Spleen (tissue), 11 donors: ENCODE results near the gene TNFRSF1B. TPM values are rescaled to one million over a fixed set of nuclear protein-coding genes. Genes with fewer than 3 reads are reported as not detected.
A peak's percentile ranks its signal among the peaks of the same experiment; 100 is the strongest.

ENCODE experiments used
- DNase-seq: peaks from one replicate; pipeline ENCODE4 v3.0.0-alpha.2; 2020
- H3K27ac ChIP-seq, 8 donors: fragments of 200-600 bp; sonication (generic) in 7 of 8; 1 replicate in 4 of 8; 2 replicates in 4 of 8; pipeline versions ENCODE4 v1.5.0 to v1.8.0; 2016 to 2021; ENCODE audit warnings: inconsistent platforms in 4 of 8, mild to moderate bottlenecking in 4 of 8, moderate library complexity in 1 of 8
- H3K27me3 ChIP-seq, 7 donors: fragments of 200-600 bp; sonication (generic) in 6 of 7; replicated peaks in 1 of 7; 1 replicate in 4 of 7; 2 replicates in 3 of 7; pipeline versions ENCODE4 v1.5.0 to v1.8.0; 2016 to 2021; ENCODE audit warnings: inconsistent platforms in 3 of 7, mild to moderate bottlenecking in 1 of 7
- H3K36me3 ChIP-seq, 6 donors: fragments of 200-600 bp; sonication (generic) in 5 of 6; 1 replicate in 4 of 6; 2 replicates in 2 of 6; pipeline versions ENCODE4 v1.5.0 to v1.8.0; 2016 to 2021; ENCODE audit warnings: inconsistent platforms in 2 of 6
- H3K4me1 ChIP-seq, 6 donors: fragments of 200-600 bp; sonication (generic) in 5 of 6; 1 replicate in 3 of 6; 2 replicates in 3 of 6; pipeline versions ENCODE4 v1.5.0 to v1.8.0; 2016 to 2021; ENCODE audit warnings: inconsistent platforms in 3 of 6
- H3K4me3 ChIP-seq, 8 donors: fragments of 200-600 bp; sonication (generic) in 7 of 8; 1 replicate in 4 of 8; 2 replicates in 4 of 8; pipeline versions ENCODE4 v1.5.0 to v1.8.0; 2016 to 2021; ENCODE audit warnings: inconsistent platforms in 4 of 8, mild to moderate bottlenecking in 4 of 8, moderate library complexity in 2 of 8
- H3K9me3 ChIP-seq, 8 donors: fragments of 200-600 bp; sonication (generic) in 7 of 8; 1 replicate in 4 of 8; 2 replicates in 4 of 8; pipeline versions ENCODE4 v1.5.0 to v1.8.0; 2016 to 2021; ENCODE audit warnings: inconsistent platforms in 4 of 8
- CTCF ChIP-seq, 11 experiments: fragments of 200-600 bp in 7 of 11; fragments of 450-650 bp in 4 of 11; sonication (generic) in 4 of 11; IDR thresholded peaks in 8 of 11; conservative IDR thresholded peaks in 3 of 11; 1 replicate in 7 of 11; 2 replicates in 4 of 11; pipeline versions ENCODE4 v1.4.0 to v1.8.0; 2016 to 2021; ENCODE audit warnings: antibody characterized with exemption in 11 of 11, inconsistent platforms in 4 of 11, mild to moderate bottlenecking in 1 of 11
- POLR2A ChIP-seq, 3 donors: fragments of 450-650 bp; IDR thresholded peaks; one replicate each; pipeline ENCODE4 v1.5.1; 2017; ENCODE audit warnings: antibody characterized with exemption in 3 of 3, mild to moderate bottlenecking in 1 of 3
- POLR2AphosphoS5 ChIP-seq, 3 donors: sonication (generic); formaldehyde crosslinking; IDR thresholded peaks; one replicate each; pipeline ENCODE4 v1.5.1; 2017; ENCODE audit warnings: antibody characterized with exemption in 3 of 3
- WGBS, 5 donors: extraction: QIAGEN DNeasy Blood & Tissue Kit in 3 of 5; methylation state at CpG; one replicate each; pipeline versions ENCODE4 v1.1.5 to v1.1.7; 2013 to 2018; 5-methylcytosine and 5-hydroxymethylcytosine counted together
- intact Hi-C: fragments of 100-400 bp; cut with DNase I; formaldehyde crosslinking; loops from one replicate; pipeline ENCODE4 v1.15.0; 2023; ENCODE audit warnings: low total_unique reads
- polyA plus RNA-seq, 3 donors: library from polyadenylated mRNA; stranded (reverse); fragments of 200-250 nt; gene quantifications; one replicate each; pipeline ENCODE4 v1.2.1, GENCODE V29; 2013
- total RNA-seq, 7 donors: library from RNA; depleted of rRNA in 3 of 7; stranded (reverse); fragments of >200 nt in 3 of 7; fragmentation: NEBNext Ultra II Directional in 4 of 7; extraction: Animal tissue kit (Norgen Biotek cat#: 25700) in 4 of 7; gene quantifications; one replicate each; pipeline versions ENCODE4 v1.1.0 to v1.2.1, GENCODE V29; 2016 to 2021
- donor health status: healthy with polysubstance abuse.
- donor health status: DM: no; HTN: no; CAD: no; lungs with moderate emphysema.
- donor health status: DM: no; HTN: no; CAD: no.
- donor health status: Bipolar disorder and iron deficiency.
- donor health status: healthy.
- donor health status: DM: no; HTN: no; CAD: no.
- donor health status: DM: yes; HTN: yes; CAD: no.

TNFRSF1B gene
- total and polyA plus RNA-seq, 10 donors: 28.5 to 233 (median 167) TPM

GRCh38 chr1:12153181-12153785 lies 13.5 kb upstream of the TNFRSF1B start:
- TF ChIP-seq CTCF (IDR thresholded peaks at IDR 0.05 in 8 of 11, conservative IDR thresholded peaks at IDR 0.05 in 3 of 11): peak in 2 of 11 experiments; percentile 10 to 25
- TF ChIP-seq POLR2AphosphoS5 (IDR thresholded peaks at IDR 0.05): peak; percentile 78 to 94 (median 82)
- TF ChIP-seq POLR2A (IDR thresholded peaks at IDR 0.05): peak in 1 of 3 donors; percentile 35
- peak overlapping the region in 1 of 8 donors; percentile 61 for H3K4me3 ChIP-seq
- no peaks in the 10 kb centered on the region for H3K36me3 ChIP-seq
- peak overlapping the region; percentile 79 to 99 (median 96) for H3K27ac ChIP-seq
- peaks cover 61 to 100% (median 82%) of the 10 kb centered on the region in 6 donors for H3K4me1 ChIP-seq
- intact Hi-C loops: no loop called here
- H3K9me3 ChIP-seq: peaks cover 0 to 6% (median 0%) of the 10 kb centered on the region in 8 donors
- peak; percentile 93 for DNase-seq
- WGBS, 5 donors: 14 to 21% (median 17%) methylated on average over 13 of the region's 13 CpGs
- H3K27me3 ChIP-seq: no peaks in the 10 kb centered on the region

GRCh38 chr1:12155328-12155727 lies 11.5 kb upstream of the TNFRSF1B start:
- Histone ChIP-seq H3K4me3 (no peak overlapping the region), H3K36me3 (no peaks in the 10 kb centered on the region), H3K27ac (peak overlapping the region in 3 of 8 donors; percentile 31 to 97 (median 96)), H3K27me3 (no peaks in the 10 kb centered on the region), H3K4me1 (peaks cover 53 to 100% (median 82%) of the 10 kb centered on the region in 6 donors), H3K9me3 (no peaks in the 10 kb centered on the region)
- TF ChIP-seq POLR2A (IDR thresholded peaks at IDR 0.05) (no peak), POLR2AphosphoS5 (IDR thresholded peaks at IDR 0.05) (no peak), CTCF (IDR thresholded peaks at IDR 0.05 in 8 of 11, conservative IDR thresholded peaks at IDR 0.05 in 3 of 11) (no peak)
- no peak for DNase-seq
- intact Hi-C loops: no loop called here
- 95 to 100% (median 96%) methylated on average over 2 of the region's 2 CpGs for WGBS, 5 donors

GRCh38 chr1:12157366-12158231 lies 9.2 kb upstream of the TNFRSF1B start:
- no peaks in the 10 kb centered on the region for H3K36me3 ChIP-seq
- peak overlapping the region in 1 of 8 donors; percentile 49 for H3K4me3 ChIP-seq
- WGBS, 5 donors: 34 to 46% (median 38%) methylated on average over 10 of the region's 10 CpGs
- H3K27ac ChIP-seq: peak overlapping the region in 7 of 8 donors; percentile 62 to 99 (median 84)
- TF ChIP-seq POLR2AphosphoS5 (IDR thresholded peaks at IDR 0.05): no peak
- no peak for TF ChIP-seq CTCF (IDR thresholded peaks at IDR 0.05 in 8 of 11, conservative IDR thresholded peaks at IDR 0.05 in 3 of 11)
- TF ChIP-seq POLR2A (IDR thresholded peaks at IDR 0.05): no peak
- DNase-seq: no peak
- H3K9me3 ChIP-seq: no peaks in the 10 kb centered on the region
- no peaks in the 10 kb centered on the region for H3K27me3 ChIP-seq
- intact Hi-C loops: no loop called here
- peaks cover 58 to 100% (median 82%) of the 10 kb centered on the region in 6 donors for H3K4me1 ChIP-seq
